HG03378 (cell line): Measurements from ENCODE around the gene SEMA6A.

Experiments used
- ATAC-seq: cut with Tn5 transposase; IDR thresholded peaks from one replicate; pipeline ENCODE4 v1.9.1; 2021; ENCODE audit warnings: mild to moderate bottlenecking, moderate library complexity; ENCODE audit not compliant: unreplicated experiment

SEMA6A gene

DNA sequence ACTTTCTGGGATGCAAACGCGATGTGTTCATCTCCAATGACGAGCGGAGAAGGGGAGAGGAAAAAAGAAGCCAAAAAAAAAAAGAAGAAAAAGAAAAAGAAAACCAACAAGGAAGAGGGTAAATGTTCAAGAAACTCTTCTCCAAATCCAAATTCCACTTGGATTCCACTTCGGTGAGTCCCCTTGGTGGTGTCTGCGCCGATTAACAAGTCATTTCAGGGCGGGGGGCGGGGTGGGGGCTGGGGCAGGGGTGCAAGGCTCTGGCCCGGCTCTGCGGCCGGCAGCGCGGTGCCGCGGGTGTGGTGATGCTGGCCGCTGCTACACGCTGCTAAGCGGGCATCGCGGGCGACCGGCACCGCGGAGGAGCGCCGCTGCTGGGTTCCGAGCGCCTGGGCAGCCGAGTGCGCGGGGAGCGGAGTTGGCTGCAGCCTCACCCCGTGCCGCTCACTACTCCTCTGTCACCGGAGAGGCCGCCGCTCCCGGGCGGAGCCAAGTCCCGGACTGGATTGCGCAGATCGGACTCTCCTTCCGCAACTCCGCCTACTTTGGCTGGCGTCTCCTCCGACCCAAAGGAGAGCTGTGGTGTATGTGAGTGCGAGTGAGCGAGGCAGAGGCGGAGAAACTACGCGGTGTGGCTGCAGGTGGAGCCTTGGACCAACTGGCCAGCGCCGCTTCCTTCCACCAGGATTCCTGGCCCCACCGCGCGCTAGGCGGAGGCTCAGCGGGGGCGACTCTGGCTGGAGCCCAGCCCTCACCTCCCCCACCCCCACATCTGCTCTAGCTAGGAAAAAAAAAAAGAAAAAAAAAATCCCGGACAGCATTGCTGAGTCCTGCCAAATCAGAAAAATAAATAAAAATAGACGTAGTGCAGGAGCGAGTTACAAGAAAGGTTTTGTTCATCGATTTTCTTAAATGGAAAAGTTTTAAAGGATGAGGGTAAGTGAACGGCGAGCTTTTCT lies at the start of gene SEMA6A:
Gene SEMA6A, minus strand, starts transcription at position 457 of the 959 bp plus-strand sequence. CDS start 69,879 bp downstream, outside the sequence.
- ATAC-seq, result peak; percentile 46

DNA sequence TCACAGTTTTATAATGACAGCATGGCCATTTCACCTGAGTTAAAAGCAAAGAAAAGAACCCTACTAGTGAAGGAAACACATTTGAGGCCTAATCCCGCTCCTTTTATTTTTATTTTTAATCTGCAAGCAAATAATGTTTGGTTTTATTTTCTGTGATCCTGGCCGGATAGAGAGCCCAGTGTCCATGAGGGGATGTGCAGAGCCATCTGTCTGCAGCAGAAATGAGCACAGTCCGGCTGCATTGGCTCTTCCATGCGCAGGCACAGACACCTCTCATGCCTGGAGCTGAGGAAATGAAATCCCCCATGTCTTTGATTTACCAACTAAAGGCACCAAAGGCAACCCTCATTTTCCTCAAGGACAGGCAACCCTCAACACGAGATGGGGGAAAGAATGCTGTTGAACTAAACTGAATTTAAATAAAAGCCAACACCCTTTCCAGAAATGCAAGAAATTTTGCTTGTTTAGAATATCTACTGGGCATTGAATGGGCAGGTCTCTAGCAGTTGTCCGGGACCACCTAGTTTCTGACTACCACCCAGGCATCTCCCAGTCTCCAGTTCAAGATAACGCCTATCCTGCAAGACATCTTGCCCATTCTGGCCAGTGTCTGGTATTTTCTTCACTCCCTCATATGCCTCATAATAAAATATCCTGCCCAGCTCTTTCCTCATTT lies 47.9 kb upstream of the SEMA6A start:
- no peak for ATAC-seq

GRCh38 chr5:116621599-116621998 lies 47.0 kb upstream of the SEMA6A start:
- ATAC-seq, result no peak

DNA sequence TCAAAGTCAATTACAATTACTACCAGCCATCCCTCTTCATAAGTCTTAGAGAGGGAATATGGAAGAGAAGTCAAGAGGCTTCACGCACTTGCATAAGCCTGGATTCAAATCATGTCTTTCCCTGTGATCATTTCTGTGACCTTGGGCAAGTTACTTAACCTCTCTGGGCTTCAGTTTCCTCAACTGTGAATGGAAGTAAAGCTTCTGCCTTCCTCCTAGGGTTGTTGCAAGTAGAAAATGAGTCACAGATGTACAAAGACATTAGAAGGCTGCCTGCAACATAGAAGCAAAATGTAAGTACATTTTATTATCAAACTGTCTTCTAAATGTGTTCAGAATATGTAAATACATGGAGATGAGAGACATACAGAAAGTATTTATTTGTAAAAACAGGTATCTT lies 42.3 kb upstream of the SEMA6A start:
- ATAC-seq, result no peak

DNA sequence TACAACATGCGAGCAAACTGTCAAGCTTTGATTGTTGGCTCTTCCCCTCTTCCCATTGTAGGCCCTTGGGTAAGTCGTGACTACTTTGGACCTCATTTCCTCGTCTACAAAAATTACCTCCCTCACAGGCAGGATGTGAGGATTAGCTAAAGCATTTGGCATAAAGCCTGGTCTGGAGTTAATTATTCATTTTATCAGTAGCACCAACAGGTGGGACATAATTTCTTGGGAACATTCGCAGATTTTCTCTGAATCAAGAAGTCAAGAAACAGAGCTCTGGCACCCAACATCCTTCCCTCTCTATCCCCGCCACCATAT lies 39.9 kb upstream of the SEMA6A start:
- no peak for ATAC-seq

GRCh38 chr5:116613445-116613844 lies 38.8 kb upstream of the SEMA6A start:
- peak; percentile 13 for ATAC-seq

GRCh38 chr5:116612431-116612830 lies 37.8 kb upstream of the SEMA6A start:
- no peak for ATAC-seq

DNA sequence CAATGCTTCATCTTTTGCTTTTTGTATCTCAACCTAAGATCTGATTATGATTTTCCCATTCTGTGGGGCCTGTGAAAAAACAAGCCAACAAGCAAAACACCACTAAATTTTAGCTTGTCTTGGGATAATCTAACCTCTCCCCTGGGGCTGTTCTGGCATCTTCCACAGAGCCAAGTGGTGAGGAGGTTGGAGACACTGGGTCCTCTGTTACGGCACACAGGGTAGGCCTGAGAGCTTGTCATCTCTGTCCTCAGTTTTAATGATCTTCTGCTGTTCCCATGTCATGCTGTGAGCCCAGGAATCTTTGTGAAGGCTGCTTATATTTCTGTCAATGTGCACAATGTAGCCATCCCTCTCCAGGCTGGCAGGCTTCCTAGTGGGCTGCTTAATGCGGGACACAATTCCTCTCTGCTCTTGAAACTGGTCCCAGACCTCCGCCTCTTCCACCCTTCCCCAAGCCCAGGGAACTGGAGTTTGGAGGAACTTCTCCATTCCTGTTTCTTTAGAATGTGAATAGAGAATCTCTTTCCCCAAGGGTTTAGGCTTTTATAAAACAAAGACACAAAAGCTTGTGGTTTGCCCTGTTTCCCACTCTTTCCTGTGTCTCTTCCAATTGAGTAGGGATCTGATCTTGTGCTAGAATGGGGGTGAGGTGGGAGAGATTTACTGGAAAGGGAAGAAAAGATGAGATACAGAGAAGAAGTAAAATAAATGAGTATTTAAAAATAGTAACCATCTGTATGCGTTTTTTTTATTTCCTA lies 30.9 kb upstream of the SEMA6A start:
- ATAC-seq, result no peak

- ATAC-seq, result no peak
Measured at GRCh38 chr5:116604805-116605204, 30.2 kb upstream of the SEMA6A start.

- no peak for ATAC-seq
Measured at GRCh38 chr5:116600876-116601275, 26.3 kb upstream of the SEMA6A start.

- no peak for ATAC-seq
Measured at GRCh38 chr5:116598911-116599310, 24.3 kb upstream of the SEMA6A start.

DNA sequence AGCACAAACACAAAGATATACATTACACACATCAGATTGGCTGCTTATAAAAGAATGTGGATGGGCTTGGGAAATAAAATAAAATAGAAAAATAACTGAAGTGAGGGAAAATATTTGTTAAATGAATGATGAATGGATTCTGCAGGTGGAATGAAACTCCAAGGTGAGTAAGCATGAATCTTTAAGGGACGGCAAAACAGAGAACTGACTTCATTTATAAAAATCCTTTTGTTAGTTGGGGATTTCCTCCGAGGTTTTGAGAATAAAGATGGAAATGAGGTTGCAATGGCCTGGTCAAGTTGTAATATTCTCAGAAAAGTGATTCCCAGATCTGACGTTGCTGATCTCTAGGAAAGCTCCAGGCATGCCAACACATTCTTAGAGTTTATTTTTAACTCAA lies 20.9 kb upstream of the SEMA6A start:
- ATAC-seq, result no peak

DNA sequence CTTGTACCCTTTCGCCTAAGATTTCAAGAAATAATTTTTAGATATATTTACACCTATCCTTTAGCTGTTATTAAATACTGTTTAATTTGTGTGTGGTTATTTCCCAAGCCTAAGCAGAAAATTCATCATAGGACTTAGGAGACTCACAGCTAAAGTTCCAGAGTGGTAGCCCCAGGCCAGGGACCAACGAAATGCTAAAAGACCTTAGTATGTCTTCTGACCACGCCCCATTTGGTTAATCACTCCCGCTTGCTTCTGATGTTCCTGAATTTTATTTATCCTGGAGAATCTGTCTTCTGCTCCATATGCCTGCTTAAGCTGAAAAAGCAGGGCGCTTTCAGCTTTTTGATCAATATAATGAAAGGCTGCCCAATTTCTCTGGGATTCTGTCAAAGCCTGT lies 18.7 kb upstream of the SEMA6A start:
- no peak for ATAC-seq

DNA sequence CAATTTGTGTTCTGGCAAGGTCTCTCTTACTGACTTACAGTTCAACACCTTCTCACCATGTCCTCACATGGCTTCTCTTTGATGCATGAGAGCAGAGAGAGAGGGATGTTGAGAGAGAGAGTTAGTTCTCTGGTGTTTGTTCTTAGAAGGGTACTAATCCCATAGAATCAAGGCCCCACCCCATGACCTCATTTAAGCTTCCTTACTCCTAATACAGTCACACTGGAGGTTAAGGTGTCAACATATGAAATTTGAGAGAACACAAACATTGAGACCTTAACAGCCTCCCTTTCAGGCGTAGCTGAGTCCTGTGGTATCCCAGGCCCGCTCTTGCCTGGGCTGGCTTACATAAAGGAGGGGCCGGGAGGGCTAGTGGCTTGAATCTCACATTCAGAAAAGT lies 10.6 kb upstream of the SEMA6A start:
- no peak for ATAC-seq

GRCh38 chr5:116583862-116584222 lies 9.2 kb upstream of the SEMA6A start:
- peak; percentile 16 for ATAC-seq

GRCh38 chr5:116583085-116583861 lies 8.7 kb upstream of the SEMA6A start:
- peak; percentile 68 for ATAC-seq

- no peak for ATAC-seq
Measured at GRCh38 chr5:116581910-116582309, 7.3 kb upstream of the SEMA6A start.

- ATAC-seq, result no peak
Measured at GRCh38 chr5:116579144-116579543, 4.5 kb upstream of the SEMA6A start.

DNA sequence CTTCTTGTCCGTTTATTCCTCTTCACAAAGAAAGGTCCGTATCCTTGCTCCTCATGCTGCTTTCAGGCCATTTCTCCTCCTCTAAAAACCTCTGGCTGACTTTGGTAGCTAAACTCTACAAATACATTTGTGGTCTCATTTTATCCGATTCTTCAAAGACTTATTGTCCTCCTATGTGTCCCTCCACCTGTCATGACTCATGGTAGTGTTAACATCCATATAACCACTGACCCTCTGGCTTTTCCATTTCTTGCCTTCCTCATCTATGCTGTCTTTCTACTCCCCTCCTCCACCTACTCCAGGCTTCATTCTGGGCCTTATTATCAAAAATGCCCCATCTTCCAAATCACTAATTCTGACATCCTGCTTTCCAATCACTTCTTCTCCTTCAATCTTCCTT lies 4.1 kb upstream of the SEMA6A start:
- ATAC-seq, result no peak

DNA sequence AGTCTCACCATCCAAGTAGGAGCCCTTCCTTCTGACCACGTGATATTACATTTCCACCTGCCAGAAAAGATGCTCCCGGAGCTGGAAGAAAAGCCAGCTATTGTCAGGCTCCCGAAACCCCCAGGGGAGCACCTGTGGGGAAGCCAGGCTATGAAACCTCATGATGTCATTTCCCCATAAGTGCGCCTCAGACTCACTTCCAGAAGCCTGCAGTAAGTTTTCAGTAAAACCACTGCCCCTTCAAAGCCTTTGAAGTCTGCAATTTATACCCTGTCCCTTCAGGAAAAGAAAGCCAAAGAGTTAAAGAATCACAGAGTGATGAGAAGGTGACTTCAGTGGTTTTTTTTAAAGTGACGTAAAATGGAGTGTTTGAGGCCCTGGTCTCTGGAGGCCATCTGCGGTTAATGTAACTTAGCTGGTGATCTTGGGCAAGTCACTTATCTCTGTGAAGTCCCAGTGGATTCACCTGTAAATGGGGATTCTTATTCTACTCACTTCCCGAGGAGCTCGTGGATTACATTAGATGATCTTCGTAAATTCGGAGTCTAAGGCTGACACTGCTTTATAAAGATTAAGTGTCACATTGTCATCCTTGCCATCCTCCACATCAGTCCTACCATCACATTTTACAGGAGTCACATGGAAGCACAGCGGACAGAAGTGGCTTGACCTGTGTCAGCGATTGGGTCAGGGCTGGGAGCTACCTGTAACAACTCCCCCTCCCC lies 2.6 kb upstream of the SEMA6A start:
- peak; percentile 81 for ATAC-seq
